ENCODE measurements around the gene GAS6. TPM values are rescaled to one million over a fixed set of nuclear protein-coding genes. Genes with fewer than 3 reads are reported as not detected.

The GAS6 gene
- 127 and 186 TPM in 2 replicates for total RNA-seq (ENCODE audit: low replicate concordance)

DNA sequence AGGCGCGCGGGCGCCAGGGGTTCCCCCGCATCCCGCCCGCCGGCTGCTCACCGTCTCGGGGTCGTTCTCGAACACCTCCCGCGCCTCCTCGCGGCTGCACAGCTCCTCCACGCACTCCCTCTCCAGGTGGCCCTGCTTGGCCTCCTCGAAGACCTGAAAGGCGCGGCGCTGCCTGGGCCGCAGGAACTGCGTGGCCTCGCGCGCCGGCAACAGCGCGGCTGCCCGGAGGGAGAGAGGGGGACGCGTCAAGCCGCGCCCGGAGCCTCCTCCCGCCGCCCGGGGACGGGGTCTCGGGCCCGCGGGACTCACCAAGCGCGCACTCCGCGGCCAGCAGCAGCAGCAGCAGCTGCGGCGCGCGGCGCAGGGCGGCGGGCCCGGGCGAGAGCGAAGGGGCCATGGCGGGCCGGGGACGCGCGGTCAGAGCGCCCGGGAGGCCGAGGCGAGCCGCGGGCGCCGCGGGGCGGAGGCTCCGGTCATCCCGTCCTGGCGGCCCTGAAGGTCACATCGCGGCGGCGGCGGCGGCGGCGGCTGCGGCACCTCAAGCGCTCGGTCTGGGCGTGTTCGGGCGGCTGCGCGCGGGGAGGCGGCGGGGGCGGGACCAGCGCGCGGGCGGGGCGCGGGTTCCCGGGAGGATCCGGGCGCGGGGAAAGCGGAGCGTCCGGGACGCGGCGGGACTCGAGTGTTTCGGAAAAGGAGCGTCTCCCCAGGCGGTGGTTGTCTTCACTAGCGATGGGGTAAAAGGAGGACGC, at the start of gene GAS6:
TSS of gene GAS6 (minus strand) at position 553 of the 749 bp plus-strand sequence. CDS start at position 397, 156 bp downstream.

Other genes with a start within 250 kb of the GAS6 start
- not detected in 2 replicates for gene ATP4B, start 205.9 kb downstream of the GAS6 start, total RNA-seq (ENCODE audit: low replicate concordance)
- not detected in 2 replicates for gene GRK1, start 196.9 kb downstream of the GAS6 start, total RNA-seq (ENCODE audit: low replicate concordance)
- 0.35 and 3.0 TPM in 2 replicates for gene TMEM255B, start 104.8 kb downstream of the GAS6 start, total RNA-seq (ENCODE audit: low replicate concordance)
- gene C13orf46, start 110.0 kb upstream of the GAS6 start, total RNA-seq (ENCODE audit: low replicate concordance): 0.12 and 0.23 TPM in 2 replicates

Measured in smooth muscle cell of the coronary artery (primary cell).